Measurements from ENCODE around the gene PAPPA2. TPM values are rescaled to one million over a fixed set of nuclear protein-coding genes. Genes with fewer than 3 reads are reported as not detected.

Gene PAPPA2
- total RNA-seq, 1 experiment from 2014 or later: 2.0 TPM

GRCh38 chr1:176795929-176796328, 333.0 kb downstream of the PAPPA2 start:
- no peak for DNase-seq (ENCODE audit: low read depth, low spot score)
- in situ Hi-C loops (cut with HindIII; ENCODE audit: low pct_unique_long_range_greater_than_20kb, low sequenced_read_pairs): no loop called here

GRCh38 chr1:176796583-176796982, 333.6 kb downstream of the PAPPA2 start:
- in situ Hi-C loops (cut with HindIII; ENCODE audit: low pct_unique_long_range_greater_than_20kb, low sequenced_read_pairs): no loop called here
- no peak for DNase-seq (ENCODE audit: low read depth, low spot score)

GRCh38 chr1:176799327-176799726, 336.4 kb downstream of the PAPPA2 start:
- in situ Hi-C loops (cut with HindIII; ENCODE audit: low pct_unique_long_range_greater_than_20kb, low sequenced_read_pairs): no loop called here

GRCh38 chr1:176800978-176801513, 338.1 kb downstream of the PAPPA2 start:
- in situ Hi-C loops (cut with HindIII; ENCODE audit: low pct_unique_long_range_greater_than_20kb, low sequenced_read_pairs): no loop called here
- no peak for DNase-seq (ENCODE audit: low read depth, low spot score)

More at GRCh38 chr1:176799327-176799726, 336.4 kb downstream of the PAPPA2 start:
- DNase-seq (ENCODE audit: low read depth, low spot score): peak; percentile 26

- DNase-seq (ENCODE audit: low read depth, low spot score): no peak
These were observed 338.6 kb downstream of the PAPPA2 start for GRCh38 chr1:176801514-176802020.

GRCh38 chr1:176802316-176802715, 339.3 kb downstream of the PAPPA2 start:
- DNase-seq (ENCODE audit: low read depth, low spot score): no peak
- in situ Hi-C loops (cut with HindIII; ENCODE audit: low pct_unique_long_range_greater_than_20kb, low sequenced_read_pairs): no loop called here

More at GRCh38 chr1:176801514-176802020, 338.6 kb downstream of the PAPPA2 start:
- in situ Hi-C loops (cut with HindIII; ENCODE audit: low pct_unique_long_range_greater_than_20kb, low sequenced_read_pairs): no loop called here

- in situ Hi-C loops (cut with HindIII; ENCODE audit: low pct_unique_long_range_greater_than_20kb, low sequenced_read_pairs): no loop called here
- DNase-seq (ENCODE audit: low read depth, low spot score): no peak
These were observed 340.1 kb downstream of the PAPPA2 start for GRCh38 chr1:176803042-176803441.

- DNase-seq (ENCODE audit: low read depth, low spot score): no peak
- in situ Hi-C loops (cut with HindIII; ENCODE audit: low pct_unique_long_range_greater_than_20kb, low sequenced_read_pairs): no loop called here
These were observed 340.6 kb downstream of the PAPPA2 start for GRCh38 chr1:176803596-176803995.

GRCh38 chr1:176809292-176809691, 346.3 kb downstream of the PAPPA2 start:
- in situ Hi-C loops (cut with HindIII; ENCODE audit: low pct_unique_long_range_greater_than_20kb, low sequenced_read_pairs): no loop called here
- no peak for DNase-seq (ENCODE audit: low read depth, low spot score)

GRCh38 chr1:176811511-176812288, 348.7 kb downstream of the PAPPA2 start:
- in situ Hi-C loops (cut with HindIII; ENCODE audit: low pct_unique_long_range_greater_than_20kb, low sequenced_read_pairs): no loop called here
- no peak for DNase-seq (ENCODE audit: low read depth, low spot score)

- DNase-seq (ENCODE audit: low read depth, low spot score): no peak
- in situ Hi-C loops (cut with HindIII; ENCODE audit: low pct_unique_long_range_greater_than_20kb, low sequenced_read_pairs): no loop called here
These were observed 352.6 kb downstream of the PAPPA2 start for GRCh38 chr1:176815621-176816020.

GRCh38 chr1:176816232-176816631, 353.3 kb downstream of the PAPPA2 start:
- in situ Hi-C loops (cut with HindIII; ENCODE audit: low pct_unique_long_range_greater_than_20kb, low sequenced_read_pairs): no loop called here
- no peak for DNase-seq (ENCODE audit: low read depth, low spot score)

GRCh38 chr1:176820391-176821031, 357.5 kb downstream of the PAPPA2 start:
- no peak for DNase-seq (ENCODE audit: low read depth, low spot score)
- in situ Hi-C loops (cut with HindIII; ENCODE audit: low pct_unique_long_range_greater_than_20kb, low sequenced_read_pairs): no loop called here

GRCh38 chr1:176826265-176826664, 363.3 kb downstream of the PAPPA2 start:
- in situ Hi-C loops (cut with HindIII; ENCODE audit: low pct_unique_long_range_greater_than_20kb, low sequenced_read_pairs): no loop called here
- DNase-seq (ENCODE audit: low read depth, low spot score): no peak

GRCh38 chr1:176829261-176829660, 366.3 kb downstream of the PAPPA2 start:
- no peak for DNase-seq (ENCODE audit: low read depth, low spot score)
- in situ Hi-C loops (cut with HindIII; ENCODE audit: low pct_unique_long_range_greater_than_20kb, low sequenced_read_pairs): no loop called here

- in situ Hi-C loops (cut with HindIII; ENCODE audit: low pct_unique_long_range_greater_than_20kb, low sequenced_read_pairs): no loop called here
- no peak for DNase-seq (ENCODE audit: low read depth, low spot score)
These were observed 368.2 kb downstream of the PAPPA2 start for GRCh38 chr1:176831150-176831549.

- in situ Hi-C loops (cut with HindIII; ENCODE audit: low pct_unique_long_range_greater_than_20kb, low sequenced_read_pairs): no loop called here
- DNase-seq (ENCODE audit: low read depth, low spot score): no peak
These were observed 374.7 kb downstream of the PAPPA2 start for GRCh38 chr1:176837708-176838107.

GRCh38 chr1:176838276-176838995, 375.5 kb downstream of the PAPPA2 start:
- DNase-seq (ENCODE audit: low read depth, low spot score): no peak
- in situ Hi-C loops (cut with HindIII; ENCODE audit: low pct_unique_long_range_greater_than_20kb, low sequenced_read_pairs): no loop called here

Measured in SK-MEL-5 (cell line).